Epidermal melanocyte (primary cell): Measurements from ENCODE around the gene IGFBP4.

Experiments used
- DNase-seq: peaks from one replicate; pipeline ENCODE4 v3.0.0; 2011; ENCODE audit warnings: low spot score; ENCODE audit not compliant: insufficient read length

The IGFBP4 gene

DNA sequence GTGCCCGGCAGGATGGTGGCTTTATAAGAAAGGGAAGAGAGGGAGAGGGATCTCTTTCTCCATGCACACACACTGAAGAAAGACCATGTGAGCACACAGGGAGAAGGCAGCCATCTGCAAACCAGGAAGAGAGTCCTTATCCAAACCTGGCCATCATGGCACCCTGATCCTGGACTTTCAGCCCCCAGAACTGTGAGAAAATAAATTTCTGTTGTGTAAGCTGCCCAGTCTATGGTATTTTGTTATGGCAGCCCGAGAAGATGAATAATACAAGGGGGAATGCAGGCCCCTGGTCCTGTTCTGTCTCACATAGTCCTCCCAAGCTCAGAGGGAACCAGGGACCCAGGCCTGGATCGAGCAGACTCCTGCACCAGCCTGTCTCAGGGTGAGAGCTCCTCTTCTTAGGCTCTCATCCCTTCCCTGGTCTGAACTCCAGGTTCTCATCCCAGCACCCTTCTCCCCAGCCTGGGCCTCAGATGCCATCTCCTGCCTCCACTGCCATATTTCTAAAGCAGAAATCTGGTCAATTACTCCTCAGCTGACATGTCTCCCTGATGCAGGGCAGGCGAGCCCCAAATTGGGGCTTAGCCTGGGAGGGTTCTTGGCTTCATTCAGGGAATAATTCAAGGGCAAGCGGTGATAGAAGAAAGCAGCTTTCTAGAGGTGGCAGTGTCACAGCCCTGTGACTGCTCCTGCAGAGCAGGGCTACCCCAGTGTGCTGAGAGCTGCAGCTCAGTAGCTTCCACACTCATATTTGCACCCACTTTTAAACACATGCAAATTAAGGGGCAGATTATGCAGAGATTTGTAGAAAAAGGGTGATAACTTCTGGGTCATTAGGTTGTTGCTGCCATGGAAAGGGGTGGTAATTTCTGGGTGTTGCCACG, 28.8 kb downstream of the IGFBP4 start:
- DNase-seq, result no peak

GRCh38 chr17:40472733-40473452, 29.6 kb downstream of the IGFBP4 start:
- DNase-seq, result no peak

DNA sequence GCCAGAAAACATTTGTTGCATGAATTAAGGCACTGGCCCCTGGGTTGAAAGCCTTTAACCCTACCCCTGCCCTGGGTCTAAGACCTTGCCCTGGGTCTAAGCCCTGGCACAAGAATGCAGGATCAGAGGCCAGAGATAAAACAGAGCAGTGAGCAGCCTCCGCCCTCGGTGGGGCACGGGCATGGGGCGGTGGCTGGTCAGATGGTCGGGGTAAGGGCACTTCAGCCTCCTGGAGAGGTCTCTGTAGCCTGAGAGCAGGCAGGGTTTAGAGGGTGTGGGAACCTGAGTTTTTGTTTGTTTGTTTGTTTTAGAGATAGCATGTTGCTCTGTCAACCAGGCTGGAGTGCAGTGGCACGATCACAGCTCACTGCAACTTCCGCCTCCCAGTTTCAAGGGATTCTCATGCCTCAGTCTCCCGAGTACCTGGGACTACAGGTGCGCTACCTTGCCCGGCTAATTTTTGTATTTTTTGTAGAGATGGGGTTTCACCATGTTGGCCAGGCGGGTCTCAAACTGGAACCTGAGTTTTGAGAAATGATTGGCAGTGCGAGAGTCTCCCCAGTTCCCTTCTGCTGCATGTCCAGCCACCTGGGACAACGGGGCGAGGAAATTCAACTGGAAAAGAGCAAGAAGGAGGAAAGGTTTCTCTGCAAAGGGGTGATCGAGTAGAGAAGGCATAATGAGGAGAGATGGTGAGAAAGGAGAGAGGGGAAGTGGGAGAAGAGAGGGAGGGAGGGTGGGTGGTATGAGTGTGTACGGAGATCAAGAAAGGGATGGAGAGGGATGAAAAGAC, 30.5 kb downstream of the IGFBP4 start:
- DNase-seq, result no peak

DNA sequence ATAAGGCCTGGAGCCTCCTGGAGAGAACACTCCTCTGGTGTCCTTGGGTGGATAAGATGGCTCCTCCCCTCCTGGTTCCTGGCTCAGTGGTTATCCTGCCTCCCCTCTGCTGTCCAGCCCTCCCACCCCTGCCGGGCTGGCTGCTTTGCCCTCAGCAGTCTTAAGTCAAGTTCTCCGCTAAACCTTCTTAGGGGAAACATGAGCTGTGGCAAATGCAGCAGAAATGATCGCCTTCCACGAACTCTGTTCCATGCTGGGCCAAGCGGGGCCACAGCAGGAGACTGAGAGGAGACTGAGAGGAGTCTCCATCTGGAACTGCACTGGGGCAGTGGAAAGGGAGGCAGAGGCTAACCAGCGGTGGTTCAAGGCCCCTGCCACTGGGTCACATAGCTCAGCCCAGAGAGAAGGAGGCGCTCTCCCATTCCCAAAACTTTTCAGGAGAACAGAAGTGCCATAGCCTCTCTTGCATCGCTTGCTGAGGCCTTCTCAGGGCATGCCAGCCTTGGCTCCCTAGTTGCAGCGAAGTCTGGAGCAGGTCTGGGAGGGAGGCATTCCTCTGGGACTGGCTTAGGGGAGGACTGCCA, 31.3 kb downstream of the IGFBP4 start:
- DNase-seq, result no peak

DNA sequence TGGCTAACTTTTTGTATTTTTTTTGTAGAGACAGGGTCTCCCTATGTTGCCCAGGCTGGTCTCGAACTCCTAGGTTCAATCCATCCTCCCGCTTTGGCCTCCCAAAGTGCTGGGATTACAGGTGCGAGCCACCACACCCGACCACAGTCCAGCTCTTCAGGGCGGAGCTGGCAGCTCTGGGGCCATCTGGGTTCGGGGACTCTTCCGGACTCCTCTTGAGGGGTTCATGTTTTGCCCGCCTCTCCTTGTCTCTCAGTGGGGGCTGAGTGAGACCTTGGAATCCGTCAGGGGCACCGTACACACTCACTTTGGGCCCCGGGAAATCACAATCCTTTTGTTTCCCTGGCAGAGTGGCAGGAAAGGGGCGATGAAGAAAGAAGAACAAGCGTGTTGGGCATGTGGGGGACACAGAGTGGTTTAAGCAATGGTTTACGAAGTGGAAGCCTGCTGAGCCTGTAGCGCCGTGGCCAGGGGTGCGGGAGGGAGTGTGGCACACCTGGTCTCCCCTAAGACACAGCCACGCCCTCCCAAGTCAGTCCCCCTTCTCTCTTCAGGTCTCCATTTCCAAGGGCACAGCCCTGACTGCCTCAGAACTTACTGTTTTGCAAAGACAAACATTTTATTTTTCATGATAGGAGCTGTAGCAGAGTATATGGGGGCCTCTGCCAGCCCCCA, 32.1 kb downstream of the IGFBP4 start:
- DNase-seq, result no peak

GRCh38 chr17:40477796-40478195, 34.5 kb downstream of the IGFBP4 start:
- DNase-seq, result no peak

GRCh38 chr17:40478486-40478885, 35.2 kb downstream of the IGFBP4 start:
- no peak for DNase-seq

GRCh38 chr17:40479754-40480480, 36.7 kb downstream of the IGFBP4 start:
- no peak for DNase-seq

DNA sequence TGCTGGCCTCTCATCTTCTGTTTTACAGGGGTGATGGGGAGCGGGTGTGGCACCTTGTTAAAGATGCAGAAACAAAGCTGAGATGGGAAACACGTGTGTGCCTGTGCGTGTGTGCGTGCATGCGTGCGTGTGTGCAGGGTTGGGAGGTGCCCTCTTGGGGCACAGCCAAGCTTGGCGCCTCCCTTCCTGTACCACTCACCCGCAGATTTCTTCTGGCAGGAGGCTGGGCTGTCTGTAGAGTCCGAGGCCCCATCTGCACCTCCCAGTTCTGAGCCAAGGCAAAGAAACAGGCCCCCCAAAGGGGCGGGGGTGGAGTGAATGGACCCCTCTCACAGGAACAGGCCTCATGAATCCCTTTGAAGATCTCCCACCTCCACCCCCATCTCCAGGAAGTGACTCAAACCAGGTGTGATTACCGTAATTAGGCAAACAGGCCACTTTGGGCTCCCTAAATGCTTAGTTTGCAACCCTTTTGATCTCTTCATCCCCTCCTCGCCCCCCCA, 37.3 kb downstream of the IGFBP4 start:
- DNase-seq, result no peak

GRCh38 chr17:40481106-40481505, 37.9 kb downstream of the IGFBP4 start:
- no peak for DNase-seq

DNA sequence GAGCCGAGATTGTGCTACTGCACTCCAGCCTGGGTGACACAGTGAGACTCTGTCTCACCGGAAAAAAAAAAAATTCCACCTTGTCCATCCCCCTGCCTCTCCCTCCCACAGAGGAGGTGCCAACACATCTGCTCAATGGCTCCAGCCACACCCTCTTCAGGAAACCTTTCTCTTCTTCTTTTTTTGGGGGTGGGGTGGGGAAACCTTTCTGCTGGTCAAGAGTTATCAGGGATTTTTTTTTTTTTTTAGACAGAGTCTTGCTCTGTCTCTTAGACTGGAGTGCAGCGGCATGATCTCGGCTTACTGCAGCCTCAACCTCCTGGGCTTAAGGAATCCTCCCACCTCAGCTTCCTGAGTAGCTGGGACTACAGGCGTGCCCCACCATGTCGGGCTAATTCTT, 39.5 kb downstream of the IGFBP4 start:
- DNase-seq, result no peak

GRCh38 chr17:40483679-40484078, 40.4 kb downstream of the IGFBP4 start:
- DNase-seq, result no peak

DNA sequence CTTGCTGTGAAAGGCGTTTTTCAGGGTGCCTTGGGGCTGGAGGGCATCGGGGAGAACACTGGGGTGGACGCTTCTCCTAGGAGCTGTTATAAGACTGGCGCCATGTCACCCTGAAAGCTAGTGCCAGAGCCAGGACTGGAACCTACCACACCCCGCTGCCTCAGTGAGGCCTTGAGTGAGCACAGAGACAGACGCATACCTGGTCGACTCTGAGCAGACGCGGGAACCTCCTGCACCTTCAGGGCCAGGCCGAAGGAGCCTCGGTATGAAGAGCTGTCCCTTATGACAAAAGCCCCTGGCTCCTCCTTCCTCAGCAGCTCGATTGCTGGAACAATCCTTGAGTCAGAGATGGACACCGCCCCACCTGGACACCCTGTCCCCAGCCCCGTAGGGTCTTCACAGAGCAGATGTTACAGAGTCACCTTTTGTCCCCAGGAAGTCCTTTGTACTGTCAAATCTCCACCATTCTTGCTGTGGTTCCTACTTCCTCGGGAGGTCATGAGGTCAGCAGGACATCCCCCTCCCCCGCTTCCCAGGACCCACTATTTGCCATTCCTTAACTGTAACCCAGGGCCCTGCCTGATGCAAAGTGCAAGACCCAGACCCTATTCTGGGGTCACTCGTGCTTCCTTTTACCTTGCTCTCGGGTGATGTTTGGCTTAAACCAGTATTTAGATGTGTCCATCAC, 41.2 kb downstream of the IGFBP4 start:
- no peak for DNase-seq

GRCh38 chr17:40484973-40485530, 41.8 kb downstream of the IGFBP4 start:
- no peak for DNase-seq

DNA sequence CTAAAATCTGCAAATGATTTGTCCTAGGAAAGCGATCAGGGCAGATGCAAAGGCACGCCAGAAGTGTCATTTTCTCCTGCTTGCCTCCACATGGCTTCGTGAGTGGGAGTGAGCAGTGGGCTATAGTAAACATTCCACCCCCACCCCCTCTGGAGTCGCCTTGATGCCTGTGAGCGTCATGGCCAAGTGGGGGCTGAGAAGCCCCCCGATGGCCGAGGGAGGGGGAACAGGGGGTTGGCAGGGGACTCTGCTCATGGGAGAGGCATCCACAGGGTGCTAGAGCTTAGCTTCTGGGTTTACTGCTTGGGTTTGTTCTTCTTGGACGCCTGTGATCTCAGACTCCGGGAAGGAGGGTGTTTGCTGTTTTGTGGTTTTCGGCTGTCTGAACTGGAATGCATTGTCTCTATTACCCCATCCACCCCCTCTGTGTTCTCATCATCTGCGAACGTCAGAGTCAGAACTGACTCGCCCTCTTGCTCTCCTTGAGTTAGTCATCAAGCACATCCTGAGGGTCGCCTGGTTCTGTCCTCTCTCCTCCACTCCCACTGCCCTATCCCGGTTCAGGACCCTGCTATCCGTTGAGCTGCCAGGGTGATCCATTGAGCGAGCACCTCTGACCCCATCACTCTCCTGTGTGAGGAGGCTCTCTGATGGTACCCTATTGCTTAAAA, 42.7 kb downstream of the IGFBP4 start:
- DNase-seq, result peak; percentile 81

DNA sequence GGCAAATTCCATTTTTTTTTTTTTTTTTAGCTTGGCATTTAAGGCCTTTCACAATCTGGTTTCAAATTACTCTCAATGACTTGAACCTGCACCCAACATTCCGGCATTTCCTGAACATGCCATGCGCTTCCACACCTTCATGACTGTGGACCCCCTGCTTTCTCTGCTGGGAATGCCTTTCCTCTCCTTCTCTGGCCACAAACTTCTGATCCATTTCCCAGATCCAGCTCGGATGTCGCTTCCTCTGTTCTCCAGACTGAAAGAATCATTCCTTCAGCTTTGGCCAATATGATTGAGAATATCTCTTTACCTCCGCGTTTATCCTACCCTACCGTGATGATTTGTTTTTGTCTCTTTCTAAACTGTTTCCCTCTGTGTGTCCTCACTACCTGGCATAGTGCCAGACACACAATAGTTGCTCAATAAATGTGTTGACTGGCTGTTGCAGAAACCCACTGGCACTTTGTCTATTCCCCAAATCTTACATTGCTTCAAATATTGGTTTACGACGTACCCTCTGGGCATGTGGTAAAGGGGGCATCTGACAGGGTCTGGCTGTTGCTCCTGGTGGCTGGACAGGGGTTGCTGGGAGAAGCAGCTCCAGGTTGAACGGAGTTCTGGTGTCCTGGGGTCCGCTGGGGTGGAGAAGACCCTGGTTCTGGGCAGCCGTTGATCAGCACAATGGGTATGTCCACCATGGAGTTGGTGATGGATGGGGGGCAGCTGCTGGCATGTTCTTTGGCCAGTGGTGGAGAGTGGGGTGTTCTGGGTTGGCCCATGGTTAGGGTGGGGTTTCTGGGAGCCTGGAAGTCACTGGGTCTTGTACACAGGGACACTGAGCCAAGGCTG, 43.5 kb downstream of the IGFBP4 start:
- no peak for DNase-seq

DNA sequence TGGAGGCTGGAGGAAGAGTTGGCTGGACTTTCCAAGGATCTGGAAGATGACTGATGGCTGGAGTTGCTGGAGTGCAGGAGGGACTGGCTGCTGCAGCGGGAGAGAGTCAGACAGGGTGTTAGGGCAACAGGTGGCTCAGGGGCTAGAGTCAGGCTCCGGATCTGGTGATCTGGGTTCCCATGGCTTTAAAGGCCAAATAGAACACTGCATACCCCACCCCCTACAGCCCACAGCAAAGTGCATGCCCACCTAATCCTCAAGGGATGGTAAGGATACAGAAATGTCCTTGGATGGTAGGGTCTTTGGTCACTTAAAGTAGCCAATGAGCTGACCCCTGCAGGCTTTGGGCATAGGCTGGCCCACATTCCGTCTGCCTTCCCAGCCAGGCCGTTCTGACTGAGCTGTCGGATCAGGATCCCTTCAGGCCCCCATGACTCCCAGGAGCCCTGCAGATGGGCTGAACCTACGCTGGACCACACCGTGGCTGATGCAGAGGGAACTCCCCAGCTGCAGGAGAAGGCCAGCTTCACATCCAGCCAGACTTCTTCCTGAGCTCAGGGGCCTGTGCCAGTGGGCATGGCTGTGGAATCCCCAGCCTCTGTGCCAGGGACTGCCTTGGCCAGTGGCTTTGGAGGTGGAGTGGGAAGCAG, 44.2 kb downstream of the IGFBP4 start:
- DNase-seq, result no peak
